K562 (cell line): Measurements from ENCODE around the gene NR3C2. TPM values are rescaled to one million over a fixed set of nuclear protein-coding genes. Genes with fewer than 3 reads are reported as not detected.

ENCODE experiments used
- ATAC-seq: fragments of 200-7000 bp; cut with Tn5 transposase; 3 replicates; pipeline ENCODE4 v1.9.1; 2020; ENCODE audit warnings: moderate library complexity
- BruUV-seq: library from RNA; stranded (reverse); fragments of 400-500 nt; replicated peaks from 2 replicates; lab custom pipeline; 2021; lab: Mats Ljungman, UMichigan
- CTCF ChIA-PET: fragments of 300-600 bp; formaldehyde crosslinking; extraction: SDS; loops from one replicate; lab custom pipeline; 2021; ENCODE audit warnings: low intra/inter-chr PET ratio; lab: Yijun Ruan, JAX
- POLR2A ChIA-PET: fragments of 300-600, 350-650 bp; sonication (Branson Sonifier 250); formaldehyde crosslinking; extraction: SDS; loops from one replicate; lab custom pipeline; 2021; ENCODE audit warnings: antibody characterized with exemption, inconsistent platforms; lab: Yijun Ruan, JAX
- DNase-seq, 4 experiments: peaks; one replicate each; pipeline versions ENCODE4 v3.0.0 to v3.0.0-alpha.2; 2011 to 2018; ENCODE audit warnings: low spot score in 3 of 4, mixed read lengths in 3 of 4; ENCODE audit errors: extremely low read depth in 1 of 4
- FAIRE-seq: peaks from 2 replicates; lab custom pipeline; 2011; peaks lifted over from hg19 to GRCh38; lab: Jason Lieb, UNC
- H2AFZ ChIP-seq: 2 replicates; pipeline ENCODE4 v1.6.0; 2011; ENCODE audit warnings: low read depth, low read length, control low read depth, inconsistent platforms
- H3K27ac ChIP-seq: fragments of 200-600 bp; 3 replicates; pipeline ENCODE4 v1.8.0; 2011; ENCODE audit warnings: low read depth, mild to moderate bottlenecking, control low read depth, inconsistent platforms, low read length, moderate library complexity, mixed read lengths; ENCODE audit errors: extremely low read depth
- H3K27me3 ChIP-seq, 2 experiments: fragments of 300-600 bp in 1 of 2; 2 replicates in 1 of 2; 3 replicates in 1 of 2; pipeline versions ENCODE4 v1.6.0 to v1.8.0; 2011; ENCODE audit warnings: inconsistent platforms in 2 of 2, low read length in 2 of 2, mild to moderate bottlenecking in 1 of 2, mixed read lengths in 1 of 2, moderate library complexity in 1 of 2; ENCODE audit not compliant: control insufficient read depth in 2 of 2, insufficient read depth in 2 of 2
- H3K36me3 ChIP-seq: fragments of 300-600 bp; 3 replicates; pipeline ENCODE4 v1.8.0; 2011; ENCODE audit warnings: mild to moderate bottlenecking, low read length, inconsistent platforms; ENCODE audit not compliant: control insufficient read depth, insufficient read depth
- H3K4me1 ChIP-seq, 2 experiments: fragments of 200-600 bp in 1 of 2; replicated peaks in 1 of 2; 2 replicates in 1 of 2; 3 replicates in 1 of 2; pipeline versions ENCODE4 v1.5.1 to v1.8.0; 2011; ENCODE audit warnings: inconsistent platforms in 2 of 2, low read length in 2 of 2, mild to moderate bottlenecking in 1 of 2, mixed read lengths in 1 of 2, moderate library complexity in 1 of 2; ENCODE audit not compliant: control insufficient read depth in 2 of 2, insufficient read depth in 2 of 2
- H3K4me2 ChIP-seq: 2 replicates; pipeline ENCODE4 v1.6.1; 2011; ENCODE audit warnings: low read length, control low read depth, inconsistent platforms, mixed read lengths; ENCODE audit not compliant: insufficient read depth
- H3K4me3 ChIP-seq: fragments of 200-600 bp; sonication (generic), shearing (Covaris generic); 2 replicates; pipeline ENCODE4 v1.5.1; 2016; ENCODE audit warnings: control low read depth, inconsistent platforms
- H3K79me2 ChIP-seq: fragments of 200-600 bp; 3 replicates; pipeline ENCODE4 v1.8.0; 2011; ENCODE audit warnings: low read length, inconsistent platforms; ENCODE audit not compliant: control insufficient read depth, insufficient read depth
- H3K9ac ChIP-seq, 2 experiments: 2 replicates each; pipeline versions ENCODE4 v1.6.0 to v1.6.1; 2011; ENCODE audit warnings: low read depth in 2 of 2, low read length in 2 of 2, control low read depth in 1 of 2, inconsistent platforms in 1 of 2, mild to moderate bottlenecking in 1 of 2, mixed read lengths in 1 of 2; ENCODE audit not compliant: insufficient read depth in 1 of 2
- H3K9me1 ChIP-seq: one replicate; pipeline ENCODE4 v1.6.0; 2011; ENCODE audit warnings: inconsistent platforms, mild to moderate bottlenecking, low read length, moderate library complexity; ENCODE audit not compliant: control insufficient read depth, insufficient read depth
- H3K9me3 ChIP-seq: replicated peaks from 2 replicates; pipeline ENCODE4 v1.5.1; 2011; ENCODE audit warnings: low read depth, low read length, inconsistent platforms; ENCODE audit not compliant: control insufficient read depth, insufficient read depth
- H4K20me1 ChIP-seq: replicated peaks from 2 replicates; pipeline ENCODE4 v1.6.1; 2011; ENCODE audit warnings: low read length, inconsistent platforms, mixed read lengths; ENCODE audit not compliant: control insufficient read depth, insufficient read depth
- CHD7 ChIP-seq: fragments of 200-600 bp; sonication (generic); IDR thresholded peaks from one replicate; pipeline ENCODE4 v1.6.1; 2012; ENCODE audit warnings: mild to moderate bottlenecking, low read depth, low read length, inconsistent platforms
- HDAC8 ChIP-seq: fragments of 450-650 bp; IDR thresholded peaks from 2 replicates; pipeline ENCODE4 v1.6.1; 2016; ENCODE audit warnings: mild to moderate bottlenecking, missing genetic modification characterization, moderate library complexity, missing compliant biosample characterization
- HNRNPH1 ChIP-seq: fragments of 200-400 bp; formaldehyde crosslinking; optimal IDR thresholded peaks from 2 replicates; pipeline ENCODE3; 2017; ENCODE audit warnings: low read depth, mild to moderate bottlenecking, low read length, moderate library complexity
- MCM5 ChIP-seq: fragments of 450-650 bp; IDR thresholded peaks from 2 replicates; pipeline ENCODE4 v1.6.1; 2016; ENCODE audit warnings: low read depth
- TFAP4 ChIP-seq: sonication (generic); formaldehyde crosslinking; IDR thresholded peaks from 2 replicates; pipeline ENCODE4 v1.8.0; 2022; ENCODE audit warnings: missing genetic modification reagents, mild to moderate bottlenecking, moderate library complexity, borderline replicate concordance
- WGBS: fragments of 100-300 bp; shearing (Covaris generic); methylation state at CpG from one replicate; pipeline ENCODE4 v1.1.6; 2016; ENCODE audit warnings: low coverage, mixed read lengths; ENCODE audit not compliant: insufficient coverage; ENCODE audit errors: missing lambda C conversion rate; 5-methylcytosine and 5-hydroxymethylcytosine counted together
- in situ Hi-C: fragments of 300-500 bp; cut with MboI; formaldehyde crosslinking; loops from 4 replicates; pipeline ENCODE4 v1.15.0; 2018; ENCODE audit warnings: inconsistent platforms, mixed read lengths
- intact Hi-C: fragments of 100-400 bp; cut with micrococcal nuclease; formaldehyde crosslinking; loops from 2 replicates; pipeline ENCODE4 v1.14.2; 2022
- polyA plus RNA-seq, 8 experiments: library from polyadenylated mRNA; depleted of rRNA in 4 of 8; stranded (reverse) in 5 of 8; unstranded in 3 of 8; fragments of >200 nt; fragmentation: Nextera tagmentation in 2 of 8; fragmentation: Illumina TruSeq in 1 of 8; extraction: Ambion mirVana in 2 of 8; extraction: Trizol in 1 of 8; gene quantifications; 2 replicates each; pipeline versions ENCODE4 v1.2.1 to v1.2.3, GENCODE V29; 2011 to 2014; ENCODE audit warnings: inconsistent platforms in 1 of 8, missing spikeins in 1 of 8
- total RNA-seq, 7 experiments: library from RNA; depleted of rRNA in 6 of 7; stranded (reverse); fragments of >200 nt in 6 of 7; fragmentation: Illumina TruSeq in 2 of 7; extraction: Trizol in 2 of 7; gene quantifications; 2 replicates each; pipeline versions ENCODE4 v1.2.1 to v1.2.3, GENCODE V29; 2011 to 2021; ENCODE audit warnings: low replicate concordance in 1 of 7
- TF ChIP-seq, protein P1 (sequence below): fragments of 450-650 bp; IDR thresholded peaks from 2 replicates; pipeline ENCODE4 v1.6.1; 2014; ENCODE audit warnings: low read depth, mild to moderate bottlenecking, moderate library complexity, borderline replicate concordance
- TF ChIP-seq, protein P2 (sequence below): fragments of 450-650 bp; conservative IDR thresholded peaks from 2 replicates; pipeline ENCODE4 v1.6.1; 2016; ENCODE audit warnings: missing genetic modification characterization, low read depth, mild to moderate bottlenecking, missing compliant biosample characterization, moderate library complexity

NR3C2 gene
- total and polyA plus RNA-seq, 9 of the 15 experiments (the other 6 are each of a cell fraction or from before 2014, with no cell fraction given), result 0.01 to 0.28 (median 0.16) TPM; not detected in 2

- ATAC-seq (no peak), FAIRE-seq (no peak), DNase-seq (no peak)
- 2% methylated on average over 7 of the region's 7 CpGs for WGBS
- intact Hi-C loops, result no loop called here
- H3K27me3 ChIP-seq, result no peaks in the 10 kb centered on the region
- H3K4me2 ChIP-seq, result no peak overlapping the region
- H3K9me1 ChIP-seq, result no peaks in the 10 kb centered on the region
- H3K36me3 ChIP-seq, result no peaks in the 10 kb centered on the region
- POLR2A ChIA-PET, result no interaction called here
- no peaks in the 10 kb centered on the region for H3K9me3 ChIP-seq
- H3K4me1 ChIP-seq, result no peaks in the 10 kb centered on the region
- H4K20me1 ChIP-seq, result no peaks in the 10 kb centered on the region
- in situ Hi-C loops, result no loop called here
- BruUV-seq, result no TSS peak
- no peak overlapping the region for H3K9ac ChIP-seq
- H2AFZ ChIP-seq, result no peak overlapping the region
- CTCF ChIA-PET, result no interaction called here
- TF ChIP-seq TFAP4, result no peak
- no peak for TF ChIP-seq MCM5
- no peak for TF ChIP-seq HDAC8 (tag)
- TF ChIP-seq, protein P1, sequence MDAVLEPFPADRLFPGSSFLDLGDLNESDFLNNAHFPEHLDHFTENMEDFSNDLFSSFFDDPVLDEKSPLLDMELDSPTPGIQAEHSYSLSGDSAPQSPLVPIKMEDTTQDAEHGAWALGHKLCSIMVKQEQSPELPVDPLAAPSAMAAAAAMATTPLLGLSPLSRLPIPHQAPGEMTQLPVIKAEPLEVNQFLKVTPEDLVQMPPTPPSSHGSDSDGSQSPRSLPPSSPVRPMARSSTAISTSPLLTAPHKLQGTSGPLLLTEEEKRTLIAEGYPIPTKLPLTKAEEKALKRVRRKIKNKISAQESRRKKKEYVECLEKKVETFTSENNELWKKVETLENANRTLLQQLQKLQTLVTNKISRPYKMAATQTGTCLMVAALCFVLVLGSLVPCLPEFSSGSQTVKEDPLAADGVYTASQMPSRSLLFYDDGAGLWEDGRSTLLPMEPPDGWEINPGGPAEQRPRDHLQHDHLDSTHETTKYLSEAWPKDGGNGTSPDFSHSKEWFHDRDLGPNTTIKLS, result no peak
- no peak for TF ChIP-seq CHD7
- TF ChIP-seq, protein P2, sequence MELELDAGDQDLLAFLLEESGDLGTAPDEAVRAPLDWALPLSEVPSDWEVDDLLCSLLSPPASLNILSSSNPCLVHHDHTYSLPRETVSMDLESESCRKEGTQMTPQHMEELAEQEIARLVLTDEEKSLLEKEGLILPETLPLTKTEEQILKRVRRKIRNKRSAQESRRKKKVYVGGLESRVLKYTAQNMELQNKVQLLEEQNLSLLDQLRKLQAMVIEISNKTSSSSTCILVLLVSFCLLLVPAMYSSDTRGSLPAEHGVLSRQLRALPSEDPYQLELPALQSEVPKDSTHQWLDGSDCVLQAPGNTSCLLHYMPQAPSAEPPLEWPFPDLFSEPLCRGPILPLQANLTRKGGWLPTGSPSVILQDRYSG (tag), result no peak
- TF ChIP-seq HNRNPH1, result no peak
- H3K79me2 ChIP-seq, result no peaks in the 10 kb centered on the region
- H3K4me3 ChIP-seq, result no peak overlapping the region
- H3K27ac ChIP-seq, result no peak overlapping the region
These were observed 333.4 kb downstream of the NR3C2 start for GRCh38 chr4:148108766-148109165.
